22Rv1 (cell line): Measurements from ENCODE around the gene ADAMTS2.

Experiments
- CTCF ChIP-seq: fragments of 450-650 bp; IDR thresholded peaks from 2 replicates; pipeline ENCODE4 v1.5.1; 2017; ENCODE audit warnings: mild to moderate bottlenecking
- ZFX ChIP-seq: fragments of 450-650 bp; IDR thresholded peaks from 2 replicates; pipeline ENCODE4 v1.6.1; 2017; ENCODE audit warnings: antibody characterized with exemption, borderline replicate concordance

DNA sequence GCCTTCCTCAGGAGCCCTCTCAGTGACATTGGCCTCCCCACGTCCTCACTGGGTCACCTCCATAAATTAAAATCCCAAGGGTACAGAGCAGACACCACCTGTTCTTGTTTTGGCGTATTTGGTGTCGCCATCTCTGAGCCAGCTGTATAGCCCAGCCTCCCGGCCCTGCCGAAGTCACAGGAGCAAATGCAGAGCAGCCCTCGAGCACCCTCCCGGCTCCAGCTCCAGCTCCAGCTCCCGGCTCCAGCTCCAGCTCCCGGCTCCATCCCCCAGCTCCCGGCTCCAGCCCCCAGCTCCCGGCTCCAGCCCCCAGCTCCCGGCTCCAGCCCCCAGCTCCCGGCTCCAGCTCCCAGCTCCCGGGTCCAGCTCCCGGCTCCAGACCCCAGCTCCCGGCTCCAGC lies 210.8 kb downstream of the ADAMTS2 start:
- no peak for TF ChIP-seq CTCF
- no peak for TF ChIP-seq ZFX
